T-helper 9 cell (primary cell): ENCODE measurements around the gene TTLL10.

Source experiments
- DNase-seq: peaks from one replicate; pipeline ENCODE4 v3.0.0-alpha.2; 2020

TTLL10 gene

GRCh38 chr1:1238702-1239178 is 65.1 kb downstream of the TTLL10 start:
- DNase-seq, result no peak

DNA sequence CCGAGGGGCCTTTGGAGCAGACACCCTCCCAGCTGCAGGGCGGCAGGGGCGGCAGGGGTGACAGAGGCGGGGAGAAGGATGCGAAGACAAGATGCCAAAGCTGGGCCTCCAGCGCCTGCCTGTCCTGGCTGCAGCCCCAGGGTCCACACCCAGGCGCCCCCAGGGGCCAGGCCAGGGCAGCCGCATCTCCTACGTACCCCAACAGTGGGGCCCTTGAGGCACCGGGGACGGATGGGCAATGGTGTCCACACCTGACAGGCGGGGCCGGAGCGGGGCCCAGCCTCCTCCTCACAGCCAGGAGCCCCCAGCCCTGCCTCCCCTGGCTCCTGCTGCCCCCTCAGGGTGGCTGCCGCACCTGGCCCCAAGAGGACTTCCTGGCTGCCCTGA is 65.5 kb downstream of the TTLL10 start:
- no peak for DNase-seq

- DNase-seq, result no peak
Measured at GRCh38 chr1:1239614-1240347, 66.1 kb downstream of the TTLL10 start.

DNA sequence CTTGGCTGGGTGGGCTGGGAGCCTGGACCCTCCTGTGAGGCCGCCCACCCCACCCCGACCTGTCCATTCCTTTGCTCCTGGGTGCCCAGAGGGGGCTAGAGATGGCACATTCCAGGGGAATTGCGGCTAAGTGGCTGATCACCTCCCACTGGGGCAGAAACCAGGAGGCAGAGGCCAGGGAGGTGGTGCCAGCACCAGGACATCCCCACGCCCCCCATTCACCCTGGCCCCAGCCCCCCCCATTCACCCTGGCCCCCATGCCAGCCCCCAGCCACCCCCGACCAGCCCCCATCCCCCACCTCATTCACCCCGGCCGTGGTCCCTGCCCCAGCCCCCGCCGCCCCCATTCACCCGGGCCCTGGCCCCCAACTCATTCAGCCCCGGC is 66.7 kb downstream of the TTLL10 start:
- DNase-seq, result no peak

- no peak for DNase-seq
Measured at GRCh38 chr1:1240822-1241587, 67.3 kb downstream of the TTLL10 start.

- no peak for DNase-seq
Measured at GRCh38 chr1:1241588-1242219, 68.0 kb downstream of the TTLL10 start.

DNA sequence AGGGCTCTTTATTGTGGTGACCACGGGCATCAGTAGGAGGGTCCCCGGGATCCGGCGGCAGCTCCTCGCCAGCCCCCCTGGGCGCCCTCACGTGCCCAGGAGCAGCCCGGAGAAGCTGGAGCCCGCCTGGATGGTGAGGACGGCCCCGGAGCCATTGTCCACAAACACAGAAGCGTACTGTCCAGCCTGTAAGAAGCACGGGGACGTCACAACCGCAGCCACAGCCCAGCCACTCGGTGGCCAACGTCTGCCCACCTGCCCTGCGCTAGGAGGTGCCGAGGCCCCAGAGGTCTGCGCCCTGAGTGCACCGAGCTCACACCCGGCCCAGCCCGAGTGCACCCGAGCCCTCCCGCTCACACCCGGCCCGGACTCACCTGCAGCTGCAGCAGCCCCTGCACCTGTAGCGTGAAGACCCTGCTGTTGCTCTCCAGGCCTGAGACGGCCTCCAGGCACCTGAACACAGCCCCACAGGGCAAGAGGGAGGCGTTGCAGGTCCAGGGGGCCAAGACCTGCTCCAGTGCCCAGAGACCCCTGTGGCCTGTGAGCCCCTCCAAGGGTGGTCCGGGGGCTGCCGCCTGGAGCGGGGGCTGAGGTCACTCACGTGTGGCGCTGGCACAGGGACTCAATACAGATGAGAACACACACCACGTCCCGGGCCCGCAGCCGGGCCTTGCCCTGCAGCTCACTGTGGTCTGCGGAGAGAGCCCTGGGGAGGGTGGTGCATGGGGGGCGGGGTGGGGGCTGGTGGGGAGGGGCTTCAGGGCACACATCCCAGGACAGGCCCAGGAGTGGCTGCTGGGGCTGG is 69.0 kb downstream of the TTLL10 start:
- DNase-seq, result no peak

- no peak for DNase-seq
Measured at GRCh38 chr1:1243266-1243660, 69.6 kb downstream of the TTLL10 start.

- DNase-seq, result no peak
Measured at GRCh38 chr1:1243807-1244191, 70.1 kb downstream of the TTLL10 start.

GRCh38 chr1:1244192-1244811 is 70.6 kb downstream of the TTLL10 start:
- DNase-seq, result no peak

DNA sequence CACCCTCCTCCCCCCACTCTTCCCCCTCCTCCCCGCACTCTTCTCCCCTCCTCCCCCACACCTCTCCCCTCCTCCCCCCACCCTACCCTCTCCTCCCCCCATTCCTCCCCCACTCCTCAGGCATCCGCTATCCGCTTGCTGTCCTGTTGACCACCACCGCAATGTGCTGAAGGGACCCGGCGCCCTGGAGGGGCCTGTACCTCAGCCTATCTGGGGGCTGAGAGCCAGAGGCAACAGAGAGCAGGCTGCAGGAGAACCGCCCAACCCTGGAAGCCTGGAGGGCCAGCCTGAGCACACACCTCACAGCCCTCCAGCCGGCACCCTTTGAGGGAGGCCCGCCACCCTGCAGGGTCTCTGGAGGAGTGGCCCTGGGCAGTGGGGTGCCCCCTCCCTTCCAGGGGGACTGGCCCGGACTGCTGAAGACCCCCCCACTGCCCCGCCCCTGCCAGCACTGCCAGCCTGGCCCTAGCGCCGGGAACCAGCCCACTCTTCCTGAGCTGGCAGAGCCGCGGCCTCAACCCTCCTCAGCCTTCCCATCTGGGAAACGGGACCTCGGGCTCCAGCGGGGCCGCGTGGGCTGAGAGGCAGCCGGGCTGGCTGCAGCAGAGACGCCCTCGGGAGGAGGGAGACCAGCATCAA is 71.6 kb downstream of the TTLL10 start:
- no peak for DNase-seq

- DNase-seq, result no peak
Measured at GRCh38 chr1:1245817-1246576, 72.3 kb downstream of the TTLL10 start.

- DNase-seq, result no peak
Measured at GRCh38 chr1:1246577-1247340, 73.1 kb downstream of the TTLL10 start, which contains the start of gene C1QTNF12. TSS of gene C1QTNF12 (minus strand) at chr1:1246722. CDS start at chr1:1246690, 32 bp downstream.

GRCh38 chr1:1247341-1247913 is 73.7 kb downstream of the TTLL10 start:
- no peak for DNase-seq
